Loucy (cell line): Measurements from ENCODE around the gene SLC38A9.

Source experiments
- H2AFZ ChIP-seq: fragments of 200-600 bp; sonication (generic); 2 replicates; pipeline ENCODE4 v1.6.0; 2016; ENCODE audit warnings: antibody characterized with exemption, mild to moderate bottlenecking, low read length, moderate library complexity
- H3F3A ChIP-seq: fragments of 200-600 bp; 2 replicates; pipeline ENCODE4 v1.6.0; 2016; ENCODE audit warnings: antibody characterized with exemption, low read depth, mild to moderate bottlenecking
- H3K27me3 ChIP-seq: fragments of 200-600 bp; sonication (generic); 2 replicates; pipeline ENCODE4 v1.6.1; 2014; ENCODE audit warnings: low read length, mild to moderate bottlenecking; ENCODE audit not compliant: insufficient read depth, poor library complexity, severe bottlenecking
- H3K36me3 ChIP-seq: fragments of 200-600 bp; sonication (generic); 2 replicates; pipeline ENCODE4 v1.6.1; 2016; ENCODE audit warnings: low read length; ENCODE audit not compliant: insufficient read depth
- H3K4me1 ChIP-seq: fragments of 200-600 bp; sonication (generic); 2 replicates; pipeline ENCODE4 v1.5.1; 2014; ENCODE audit warnings: low read length, mild to moderate bottlenecking; ENCODE audit not compliant: insufficient read depth, poor library complexity, severe bottlenecking
- H3K4me2 ChIP-seq: fragments of 200-600 bp; sonication (generic); 2 replicates; pipeline ENCODE4 v1.6.0; 2014; ENCODE audit warnings: antibody characterized with exemption, low read length, low read depth, mild to moderate bottlenecking; ENCODE audit not compliant: poor library complexity, severe bottlenecking
- H3K4me3 ChIP-seq: fragments of 200-600 bp; sonication (generic); 2 replicates; pipeline ENCODE4 v1.5.1; 2014; ENCODE audit warnings: low read length, mild to moderate bottlenecking, mixed read lengths; ENCODE audit not compliant: poor library complexity, severe bottlenecking
- H3K79me2 ChIP-seq: fragments of 200-600 bp; sonication (generic); 2 replicates; pipeline ENCODE4 v1.6.1; 2014; ENCODE audit warnings: low read length; ENCODE audit not compliant: insufficient read depth
- H3K9ac ChIP-seq: fragments of 200-600 bp; sonication (generic); 2 replicates; pipeline ENCODE4 v1.6.0; 2014; ENCODE audit warnings: mild to moderate bottlenecking, low read depth, low read length, moderate library complexity; ENCODE audit not compliant: poor library complexity, severe bottlenecking
- H3K9me2 ChIP-seq: fragments of 200-600 bp; sonication (generic); replicated peaks from 2 replicates; pipeline ENCODE4 v1.6.1; 2016; ENCODE audit warnings: low read depth, low read length, mixed read lengths
- H3K9me3 ChIP-seq: fragments of 200-600 bp; sonication (generic); 2 replicates; pipeline ENCODE4 v1.6.1; 2014; ENCODE audit warnings: mild to moderate bottlenecking, antibody characterized with exemption, low read length, low read depth; ENCODE audit not compliant: insufficient read depth
- H4K20me1 ChIP-seq: fragments of 200-600 bp; sonication (generic); 2 replicates; pipeline ENCODE4 v1.6.0; 2014; ENCODE audit warnings: antibody characterized with exemption, low read length, mild to moderate bottlenecking; ENCODE audit not compliant: insufficient read depth, poor library complexity, severe bottlenecking
- EZH2phosphoT487 ChIP-seq: fragments of 200-600 bp; IDR thresholded peaks from 2 replicates; pipeline ENCODE4 v1.6.1; 2018; ENCODE audit warnings: antibody characterized with exemption, mild to moderate bottlenecking, moderate library complexity, borderline replicate concordance
- TF ChIP-seq, protein P1 (sequence below): fragments of 200-600 bp; sonication (generic); conservative IDR thresholded peaks from 2 replicates; pipeline ENCODE4 v1.5.1; 2014; ENCODE audit warnings: mild to moderate bottlenecking, antibody characterized with exemption, low read length

The SLC38A9 gene

DNA sequence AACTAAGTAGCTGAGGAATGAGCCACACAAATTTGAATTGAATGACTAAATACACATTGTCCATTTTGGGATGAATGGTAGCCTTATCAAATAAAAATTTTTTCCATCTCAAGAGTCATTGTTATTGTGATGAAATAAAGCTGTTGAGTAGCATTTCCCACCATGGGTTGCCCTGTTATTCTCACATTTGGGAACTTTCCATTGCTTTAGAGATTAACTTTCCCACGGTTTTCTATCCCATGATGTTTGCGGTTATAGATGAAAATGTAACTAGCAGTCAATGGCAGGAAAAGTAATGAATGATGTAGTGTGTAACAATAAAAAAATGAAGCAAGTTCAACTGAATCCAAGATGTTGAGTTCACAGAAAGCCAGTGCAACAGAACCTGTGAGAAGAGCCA lies 117.5 kb downstream of the SLC38A9 start:
- no peaks in the 10 kb centered on the region for H3K27me3 ChIP-seq

DNA sequence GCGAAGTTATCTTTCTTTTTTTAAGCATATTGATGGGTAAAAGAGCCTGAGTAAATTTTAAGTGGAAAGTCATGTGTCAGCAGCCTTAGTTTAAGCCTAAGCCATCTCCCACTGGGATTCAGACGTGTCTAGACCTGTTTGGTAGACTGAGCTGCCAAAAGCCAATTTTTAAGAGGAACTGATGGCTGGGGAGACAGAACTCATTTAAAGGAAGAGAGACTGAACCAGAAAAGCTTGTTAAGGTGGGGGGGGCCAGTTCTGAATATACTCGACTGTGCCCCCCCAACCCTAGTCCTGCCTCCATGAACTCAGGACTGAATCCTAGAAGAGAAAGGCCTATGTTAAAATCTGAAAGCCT lies 119.0 kb downstream of the SLC38A9 start:
- no peak overlapping the region for H2AFZ ChIP-seq

More for the DNA sequence above, 117.5 kb downstream of the SLC38A9 start:
- H3K79me2 ChIP-seq = no peaks in the 10 kb centered on the region
- no peak overlapping the region for H3K4me2 ChIP-seq
- no peaks in the 10 kb centered on the region for H3F3A ChIP-seq
- no peaks in the 10 kb centered on the region for H4K20me1 ChIP-seq
- no peaks in the 10 kb centered on the region for H3K9me2 ChIP-seq
- H3K36me3 ChIP-seq = no peaks in the 10 kb centered on the region
- no peaks in the 10 kb centered on the region for H3K9me3 ChIP-seq
- H2AFZ ChIP-seq = no peak overlapping the region
- H3K9ac ChIP-seq = no peak overlapping the region
- H3K4me1 ChIP-seq = peaks cover 15% of the 10 kb centered on the region
- H3K4me3 ChIP-seq = no peak overlapping the region
- TF ChIP-seq, protein P1, sequence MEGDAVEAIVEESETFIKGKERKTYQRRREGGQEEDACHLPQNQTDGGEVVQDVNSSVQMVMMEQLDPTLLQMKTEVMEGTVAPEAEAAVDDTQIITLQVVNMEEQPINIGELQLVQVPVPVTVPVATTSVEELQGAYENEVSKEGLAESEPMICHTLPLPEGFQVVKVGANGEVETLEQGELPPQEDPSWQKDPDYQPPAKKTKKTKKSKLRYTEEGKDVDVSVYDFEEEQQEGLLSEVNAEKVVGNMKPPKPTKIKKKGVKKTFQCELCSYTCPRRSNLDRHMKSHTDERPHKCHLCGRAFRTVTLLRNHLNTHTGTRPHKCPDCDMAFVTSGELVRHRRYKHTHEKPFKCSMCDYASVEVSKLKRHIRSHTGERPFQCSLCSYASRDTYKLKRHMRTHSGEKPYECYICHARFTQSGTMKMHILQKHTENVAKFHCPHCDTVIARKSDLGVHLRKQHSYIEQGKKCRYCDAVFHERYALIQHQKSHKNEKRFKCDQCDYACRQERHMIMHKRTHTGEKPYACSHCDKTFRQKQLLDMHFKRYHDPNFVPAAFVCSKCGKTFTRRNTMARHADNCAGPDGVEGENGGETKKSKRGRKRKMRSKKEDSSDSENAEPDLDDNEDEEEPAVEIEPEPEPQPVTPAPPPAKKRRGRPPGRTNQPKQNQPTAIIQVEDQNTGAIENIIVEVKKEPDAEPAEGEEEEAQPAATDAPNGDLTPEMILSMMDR = no peak
- TF ChIP-seq EZH2phosphoT487 = no peak

DNA sequence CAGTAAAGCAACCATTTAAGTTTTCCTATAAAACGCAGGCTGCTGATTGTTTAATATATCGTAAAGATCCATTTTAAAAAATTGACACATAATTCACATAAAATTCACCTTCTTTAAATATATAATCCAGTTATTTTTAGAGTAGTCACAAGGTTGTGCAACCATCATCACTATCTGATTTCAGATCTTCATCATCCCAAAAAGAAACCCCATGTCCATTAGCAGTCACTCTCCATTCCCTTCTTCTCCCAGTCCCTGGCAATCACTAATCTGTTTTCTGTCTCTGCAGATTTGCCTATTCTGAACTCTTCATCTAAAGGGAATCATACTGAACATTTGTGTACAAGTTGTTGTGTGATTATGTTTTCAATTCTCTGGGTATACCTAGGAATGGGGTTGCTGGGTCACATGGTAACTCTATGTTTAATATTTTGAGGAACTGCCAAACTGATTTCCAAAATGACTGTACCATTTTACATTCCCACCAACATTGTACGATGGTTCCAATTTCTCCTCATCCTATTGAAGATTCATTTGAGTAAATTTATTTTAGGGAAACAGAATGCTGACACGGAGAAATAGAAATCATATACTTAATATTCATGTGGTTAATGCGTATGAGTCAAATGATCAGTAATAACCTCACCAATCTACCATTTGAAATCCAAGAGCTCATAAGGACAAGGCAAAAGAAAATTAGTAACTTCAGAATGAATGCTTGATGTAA lies 119.6 kb downstream of the SLC38A9 start:
- Histone ChIP-seq H3K4me3 (no peak overlapping the region), H3K9ac (no peak overlapping the region), H3K79me2 (no peaks in the 10 kb centered on the region), H3F3A (no peaks in the 10 kb centered on the region), H3K4me1 (peaks cover 15% of the 10 kb centered on the region), H3K36me3 (no peaks in the 10 kb centered on the region), H3K9me2 (no peaks in the 10 kb centered on the region), H3K4me2 (no peak overlapping the region), H4K20me1 (no peaks in the 10 kb centered on the region), H3K27me3 (no peaks in the 10 kb centered on the region), H3K9me3 (no peaks in the 10 kb centered on the region), H2AFZ (no peak overlapping the region)
- TF ChIP-seq, protein P1 = no peak
- TF ChIP-seq EZH2phosphoT487 = no peak

More for the DNA sequence above, 119.0 kb downstream of the SLC38A9 start:
- TF ChIP-seq, protein P1 = no peak
- no peak for TF ChIP-seq EZH2phosphoT487
- Histone ChIP-seq H4K20me1 (no peaks in the 10 kb centered on the region), H3K9ac (no peak overlapping the region), H3K9me3 (no peaks in the 10 kb centered on the region), H3K27me3 (no peaks in the 10 kb centered on the region), H3K4me3 (no peak overlapping the region), H3K4me2 (no peak overlapping the region), H3K79me2 (no peaks in the 10 kb centered on the region), H3K36me3 (no peaks in the 10 kb centered on the region), H3F3A (no peaks in the 10 kb centered on the region), H3K9me2 (no peaks in the 10 kb centered on the region), H3K4me1 (peaks cover 15% of the 10 kb centered on the region)
